HepG2 (cell line): ENCODE measurements around the gene MLLT10. TPM values are rescaled to one million over a fixed set of nuclear protein-coding genes. Genes with fewer than 3 reads are reported as not detected.

Experiments
- BCL6 ChIP-seq: IDR thresholded peaks from 2 replicates; pipeline ENCODE4 v1.6.1; 2016; ENCODE audit warnings: missing genetic modification reagents, missing compliant biosample characterization
- CEBPZ ChIP-seq: IDR thresholded peaks from 2 replicates; pipeline ENCODE4 v1.6.1; 2012; ENCODE audit warnings: low read length, improper control_type of control experiment
- DPF2 ChIP-seq: sonication (generic); formaldehyde crosslinking; IDR thresholded peaks from 2 replicates; pipeline ENCODE4 v1.4.0; 2020; ENCODE audit warnings: mild to moderate bottlenecking, low read depth, missing genetic modification reagents, borderline replicate concordance
- HDAC2 ChIP-seq: sonication (generic); formaldehyde crosslinking; IDR thresholded peaks from 2 replicates; pipeline ENCODE4 v1.4.0; 2020; ENCODE audit warnings: missing genetic modification reagents
- HOMEZ ChIP-seq: IDR thresholded peaks from 2 replicates; pipeline ENCODE4 v1.6.1; 2016; ENCODE audit warnings: low read depth
- MTA1 ChIP-seq: sonication (generic); formaldehyde crosslinking; IDR thresholded peaks from 2 replicates; pipeline ENCODE4 v1.4.0; 2020; ENCODE audit warnings: missing genetic modification reagents, mild to moderate bottlenecking, borderline replicate concordance
- PAXIP1 ChIP-seq: sonication (generic); formaldehyde crosslinking; conservative IDR thresholded peaks from 2 replicates; pipeline ENCODE4 v1.4.0; 2020; ENCODE audit warnings: mild to moderate bottlenecking, missing genetic modification reagents, moderate library complexity
- PPARG ChIP-seq: conservative IDR thresholded peaks from 2 replicates; pipeline ENCODE4 v1.6.1; 2016; ENCODE audit warnings: missing biosample characterization, missing genetic modification reagents
- RCOR2 ChIP-seq: IDR thresholded peaks from 2 replicates; pipeline ENCODE4 v1.6.1; 2016; ENCODE audit warnings: missing biosample characterization, missing genetic modification reagents
- SETDB1 ChIP-seq: sonication (generic); formaldehyde crosslinking; IDR thresholded peaks from 2 replicates; pipeline ENCODE4 v1.5.1; 2020; ENCODE audit warnings: missing genetic modification reagents, mild to moderate bottlenecking, borderline replicate concordance
- SOX6 ChIP-seq, 2 experiments: fragments of 450-650 bp in 1 of 2; sonication (generic) in 1 of 2; formaldehyde crosslinking in 1 of 2; IDR thresholded peaks; 2 replicates each; pipeline versions ENCODE4 v1.4.0 to v1.6.1; 2017 to 2020; ENCODE audit warnings: antibody characterized with exemption in 1 of 2, mild to moderate bottlenecking in 1 of 2, missing genetic modification reagents in 1 of 2
- TEAD2 ChIP-seq: sonication (generic); formaldehyde crosslinking; IDR thresholded peaks from 2 replicates; pipeline ENCODE4 v1.9.0; 2021; ENCODE audit warnings: missing genetic modification reagents
- THAP11 ChIP-seq: IDR thresholded peaks from 2 replicates; pipeline ENCODE4 v1.6.1; 2016; ENCODE audit warnings: missing biosample characterization, missing genetic modification reagents
- ZBTB38 ChIP-seq: sonication (generic); formaldehyde crosslinking; IDR thresholded peaks from 2 replicates; pipeline ENCODE4 v1.5.1; 2020; ENCODE audit warnings: mild to moderate bottlenecking, missing genetic modification reagents
- ZMYM4 ChIP-seq: sonication (generic); formaldehyde crosslinking; IDR thresholded peaks from 2 replicates; pipeline ENCODE4 v1.8.1; 2023; ENCODE audit warnings: mild to moderate bottlenecking, missing genetic modification reagents
- ZNF513 ChIP-seq: sonication (generic); formaldehyde crosslinking; conservative IDR thresholded peaks from 2 replicates; pipeline ENCODE4 v1.5.0; 2020; ENCODE audit warnings: missing genetic modification reagents
- ZNF580 ChIP-seq: IDR thresholded peaks from 2 replicates; pipeline ENCODE4 v1.6.1; 2016; ENCODE audit warnings: low read depth, borderline replicate concordance
- ZNF674 ChIP-seq: sonication (generic); formaldehyde crosslinking; IDR thresholded peaks from 2 replicates; pipeline ENCODE4 v1.5.0; 2020; ENCODE audit warnings: low read depth, mild to moderate bottlenecking, missing genetic modification reagents
- polyA plus RNA-seq, 8 experiments: library from polyadenylated mRNA; depleted of rRNA in 3 of 8; stranded (reverse) in 7 of 8; unstranded in 1 of 8; fragments of >200 nt; fragmentation: Illumina TruSeq in 4 of 8; extraction: Trizol in 4 of 8; gene quantifications; 2 replicates each; pipeline versions ENCODE4 v1.2.1 to v1.2.3, GENCODE V29; 2011 to 2016; ENCODE audit warnings: low read depth in 4 of 8, missing spikeins in 1 of 8, mixed read lengths in 1 of 8; ENCODE audit not compliant: insufficient read depth in 1 of 8
- total RNA-seq, 5 experiments: library from RNA; depleted of rRNA; stranded (reverse); fragments of >200 nt; fragmentation: Illumina TruSeq; extraction: Trizol; gene quantifications; 2 replicates each; pipeline ENCODE4 v1.2.3, GENCODE V29; 2016; ENCODE audit warnings: low read depth in 1 of 5

MLLT10 gene
- total and polyA plus RNA-seq, 2 of the 13 experiments (the other 11 are each of a cell fraction or from before 2014, with no cell fraction given), result 51.3 to 84.1 TPM

- TF ChIP-seq CEBPZ (no peak), SETDB1 (no peak), PPARG (CRISPR knock-in tag) (0 out of 2 replicates have a peak, but pooled peaks have one; percentile 40), HDAC2 (CRISPR knock-in tag) (peak; percentile 59; the same call in 1 of the 2 replicates), ZBTB38 (CRISPR knock-in tag) (peak; percentile 40; the same call in 1 of the 2 replicates), ZNF674 (CRISPR knock-in tag) (no peak), THAP11 (CRISPR knock-in tag) (0 out of 2 replicates have a peak, but pooled peaks have one; percentile 17), RCOR2 (CRISPR knock-in tag) (peak; percentile 57; the same call in 1 of the 2 replicates), ZMYM4 (peak; percentile 61), BCL6 (CRISPR knock-in tag) (0 out of 2 replicates have a peak, but pooled peaks have one; percentile 33), HOMEZ (CRISPR knock-in tag) (peak; percentile 54; the same call in 1 of the 2 replicates), ZNF513 (CRISPR knock-in tag) (no peak), SOX6 (IDR thresholded peaks at IDR 0.05) (no peak), SOX6 (CRISPR knock-in tag; IDR thresholded peaks at IDR 0.05) (peak; percentile 52), MTA1 (0 out of 2 replicates have a peak, but pooled peaks have one; percentile 31), TEAD2 (no peak), DPF2 (peak; percentile 48; the same call in 1 of the 2 replicates), ZNF580 (CRISPR knock-in tag) (peak; percentile 59; the same call in 1 of the 2 replicates), PAXIP1 (CRISPR knock-in tag) (peak; percentile 74)
Observed at GRCh38 chr10:21584834-21585530, 51.0 kb downstream of the MLLT10 start (continued).
